Mesendoderm (in vitro differentiated cells): ENCODE data around the gene PRPF38B.

Source experiments
- DNase-seq: peaks from one replicate; pipeline ENCODE4 v3.0.0; 2013
- H2AK5ac ChIP-seq: 2 replicates; pipeline ENCODE4 v1.6.1; 2013; ENCODE audit warnings: low read length, inconsistent platforms
- H2BK120ac ChIP-seq: 2 replicates; pipeline ENCODE4 v1.6.1; 2013; ENCODE audit warnings: low read depth, mild to moderate bottlenecking, low read length, moderate library complexity, mixed read lengths
- H2BK15ac ChIP-seq: replicated peaks from 2 replicates; pipeline ENCODE4 v1.6.1; 2013; ENCODE audit warnings: low read depth, mild to moderate bottlenecking, moderate library complexity
- H2BK5ac ChIP-seq: 2 replicates; pipeline ENCODE4 v1.6.1; 2013; ENCODE audit warnings: low read length, inconsistent platforms
- H3K18ac ChIP-seq: 2 replicates; pipeline ENCODE4 v1.6.1; 2013; ENCODE audit warnings: mild to moderate bottlenecking, low read length, mixed read lengths
- H3K23ac ChIP-seq: one replicate; pipeline ENCODE4 v1.6.1; 2013; ENCODE audit warnings: low read length
- H3K27ac ChIP-seq: 2 replicates; pipeline ENCODE4 v1.5.1; 2013; ENCODE audit warnings: low read depth, mild to moderate bottlenecking, inconsistent platforms, low read length, moderate library complexity
- H3K27me3 ChIP-seq: 2 replicates; pipeline ENCODE4 v1.6.1; 2013; ENCODE audit warnings: low read length, control low read depth, mild to moderate bottlenecking, inconsistent platforms; ENCODE audit not compliant: insufficient read depth, poor library complexity
- H3K36me3 ChIP-seq: 2 replicates; pipeline ENCODE4 v1.6.1; 2013; ENCODE audit warnings: low read length, inconsistent platforms; ENCODE audit not compliant: control insufficient read depth, insufficient read depth
- H3K4ac ChIP-seq: one replicate; pipeline ENCODE4 v1.6.1; 2013; ENCODE audit warnings: low read depth, mild to moderate bottlenecking, low read length, moderate library complexity
- H3K4me1 ChIP-seq: 2 replicates; pipeline ENCODE4 v1.6.1; 2013; ENCODE audit warnings: low read depth, low read length, inconsistent platforms; ENCODE audit not compliant: control insufficient read depth
- H3K4me2 ChIP-seq: 2 replicates; pipeline ENCODE4 v1.6.1; 2013; ENCODE audit warnings: low read length
- H3K4me3 ChIP-seq: 2 replicates; pipeline ENCODE4 v1.5.1; 2013; ENCODE audit warnings: mild to moderate bottlenecking, low read length
- H3K56ac ChIP-seq: one replicate; pipeline ENCODE4 v1.6.1; 2013; ENCODE audit warnings: low read length
- H3K79me1 ChIP-seq: 2 replicates; pipeline ENCODE4 v1.6.1; 2013; ENCODE audit warnings: low read length, inconsistent platforms
- H3K79me2 ChIP-seq: 2 replicates; pipeline ENCODE4 v1.6.1; 2013; ENCODE audit warnings: mild to moderate bottlenecking, low read length; ENCODE audit not compliant: control insufficient read depth, insufficient read depth
- H3K9ac ChIP-seq: 2 replicates; pipeline ENCODE4 v1.6.1; 2013; ENCODE audit warnings: low read length, inconsistent platforms
- H4K5ac ChIP-seq: one replicate; pipeline ENCODE4 v1.6.1; 2013; ENCODE audit warnings: low read length
- H4K8ac ChIP-seq: one replicate; pipeline ENCODE4 v1.6.1; 2013; ENCODE audit warnings: low read depth, mild to moderate bottlenecking, control low read depth, low read length, moderate library complexity
- WGBS: extraction: QIAGEN DNeasy Blood & Tissue Kit; methylation state at CpG from one replicate; pipeline ENCODE4 v1.1.7; 2013; ENCODE audit warnings: low lambda C conversion rate, missing lambda C conversion rate; ENCODE audit not compliant: insufficient coverage; ENCODE audit errors: extremely low coverage; 5-methylcytosine and 5-hydroxymethylcytosine counted together

PRPF38B gene

GRCh38 chr1:108646648-108647269, 45.4 kb upstream of the PRPF38B start:
- Histone ChIP-seq H2AK5ac (no peak overlapping the region), H3K23ac (no peak overlapping the region), H3K18ac (no peak overlapping the region), H2BK5ac (no peak overlapping the region), H3K4me1 (peaks cover 6% of the 10 kb centered on the region), H3K9ac (no peak overlapping the region), H3K56ac (no peak overlapping the region), H2BK120ac (no peak overlapping the region), H3K36me3 (no peaks in the 10 kb centered on the region), H4K5ac (no peak overlapping the region), H3K79me1 (no peaks in the 10 kb centered on the region), H3K27me3 (no peaks in the 10 kb centered on the region), H3K27ac (no peak overlapping the region), H3K79me2 (no peaks in the 10 kb centered on the region), H2BK15ac (no peak overlapping the region), H3K4me2 (no peak overlapping the region), H3K4me3 (no peak overlapping the region), H4K8ac (no peak overlapping the region), H3K4ac (no peak overlapping the region)
- peak; percentile 28 for DNase-seq
- WGBS, result no CpG with 5 or more reads among the region's 11 CpGs

DNA sequence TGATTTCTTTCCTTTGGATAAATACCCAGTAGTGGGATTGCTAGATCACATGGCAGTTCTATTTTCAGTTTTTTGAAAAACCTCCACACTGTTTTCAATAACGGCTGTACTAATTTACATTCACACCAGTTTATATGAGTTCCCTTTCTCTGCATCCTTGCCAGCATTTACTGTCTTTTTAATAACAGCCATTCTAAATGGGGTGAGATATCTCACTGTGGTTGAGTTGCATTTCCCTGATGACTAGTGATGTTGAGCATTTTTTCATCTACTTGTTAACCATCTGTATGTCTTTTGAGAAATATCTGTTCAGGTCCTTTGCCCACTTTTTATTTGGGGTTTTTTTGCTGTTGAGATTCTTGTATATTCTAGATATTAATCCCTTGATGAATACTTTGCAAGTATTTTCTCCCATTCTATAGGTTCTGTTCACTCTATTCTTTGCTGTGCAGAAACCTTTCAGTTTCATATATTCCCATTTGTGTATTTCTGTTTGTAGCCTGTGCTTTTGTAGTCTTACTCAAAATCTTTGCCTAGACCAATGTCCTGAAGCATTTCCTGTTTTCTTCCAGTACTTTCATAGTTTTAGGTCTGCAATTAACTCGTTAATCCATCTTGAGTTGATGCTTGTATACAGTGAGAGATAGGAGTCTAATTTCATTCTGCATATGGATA, 38.5 kb upstream of the PRPF38B start:
- H2BK15ac ChIP-seq, result no peak overlapping the region
- WGBS, result no CpG with 5 or more reads among the region's 2 CpGs

GRCh38 chr1:108657356-108658080, 34.6 kb upstream of the PRPF38B start:
- H2BK5ac ChIP-seq, result no peak overlapping the region
- H3K4me2 ChIP-seq, result no peak overlapping the region
- no peak overlapping the region for H2BK15ac ChIP-seq
- no peak overlapping the region for H3K18ac ChIP-seq
- no peak overlapping the region for H3K23ac ChIP-seq
- no peak overlapping the region for H3K27ac ChIP-seq
- no CpG with 5 or more reads among the region's 5 CpGs for WGBS
- H4K5ac ChIP-seq, result no peak overlapping the region
- H2AK5ac ChIP-seq, result no peak overlapping the region
- H3K4ac ChIP-seq, result no peak overlapping the region
- H3K56ac ChIP-seq, result no peak overlapping the region
- no peak overlapping the region for H4K8ac ChIP-seq
- no peaks in the 10 kb centered on the region for H3K4me1 ChIP-seq
- H2BK120ac ChIP-seq, result no peak overlapping the region
- H3K79me1 ChIP-seq, result no peaks in the 10 kb centered on the region
- H3K27me3 ChIP-seq, result no peaks in the 10 kb centered on the region
- no peaks in the 10 kb centered on the region for H3K36me3 ChIP-seq
- H3K4me3 ChIP-seq, result no peak overlapping the region
- no peaks in the 10 kb centered on the region for H3K79me2 ChIP-seq
- DNase-seq, result no peak
- no peak overlapping the region for H3K9ac ChIP-seq

More for the DNA sequence above, 38.5 kb upstream of the PRPF38B start:
- H2AK5ac ChIP-seq, result no peak overlapping the region
- H2BK5ac ChIP-seq, result no peak overlapping the region
- no peaks in the 10 kb centered on the region for H3K36me3 ChIP-seq
- H3K79me1 ChIP-seq, result no peaks in the 10 kb centered on the region
- no peak overlapping the region for H3K4me2 ChIP-seq
- H3K18ac ChIP-seq, result no peak overlapping the region
- H3K27ac ChIP-seq, result no peak overlapping the region
- H3K56ac ChIP-seq, result no peak overlapping the region
- H3K79me2 ChIP-seq, result no peaks in the 10 kb centered on the region
- no peak overlapping the region for H4K8ac ChIP-seq
- H3K27me3 ChIP-seq, result no peaks in the 10 kb centered on the region
- no peak overlapping the region for H3K4ac ChIP-seq
- H3K4me3 ChIP-seq, result no peak overlapping the region
- no peak overlapping the region for H3K9ac ChIP-seq
- no peaks in the 10 kb centered on the region for H3K4me1 ChIP-seq
- H2BK120ac ChIP-seq, result no peak overlapping the region
- no peak overlapping the region for H3K23ac ChIP-seq
- no peak for DNase-seq
- H4K5ac ChIP-seq, result no peak overlapping the region

GRCh38 chr1:108661030-108661609, 31.0 kb upstream of the PRPF38B start, which contains the start of gene HENMT1:
TSS of gene HENMT1 (minus strand) at chr1:108661093. CDS start at chr1:108659884, 1,209 bp downstream.
- Histone ChIP-seq H3K27ac (no peak within 1 kb of the TSS), H3K23ac (peak within 1 kb of the TSS; percentile 89), H4K8ac (no peak within 1 kb of the TSS), H3K18ac (peak within 1 kb of the TSS; percentile 12), H3K79me2 (no peaks in the 10 kb centered on the region), H3K4ac (peak within 1 kb of the TSS; percentile 9), H4K5ac (peak within 1 kb of the TSS; percentile 56), H2AK5ac (no peak within 1 kb of the TSS), H2BK15ac (no peak within 1 kb of the TSS), H3K9ac (peak within 1 kb of the TSS; percentile 69), H2BK5ac (no peak within 1 kb of the TSS), H3K4me1 (no peaks in the 10 kb centered on the region), H3K4me3 (peak within 1 kb of the TSS; percentile 8), H3K36me3 (no peaks in the 10 kb centered on the region), H3K56ac (peak within 1 kb of the TSS; percentile 98), H3K4me2 (peak within 1 kb of the TSS; percentile 42), H3K79me1 (no peaks in the 10 kb centered on the region), H2BK120ac (no peak within 1 kb of the TSS), H3K27me3 (no peaks in the 10 kb centered on the region)
- no CpG with 5 or more reads among the region's 81 CpGs for WGBS
- DNase-seq, result peak; percentile 82

GRCh38 chr1:108663074-108663473, 29.0 kb upstream of the PRPF38B start:
- Histone ChIP-seq H2BK5ac (no peak overlapping the region), H4K8ac (no peak overlapping the region), H4K5ac (no peak overlapping the region), H3K27me3 (no peaks in the 10 kb centered on the region), H3K27ac (no peak overlapping the region), H2BK15ac (no peak overlapping the region), H2BK120ac (no peak overlapping the region), H2AK5ac (no peak overlapping the region), H3K18ac (no peak overlapping the region), H3K79me1 (no peaks in the 10 kb centered on the region), H3K56ac (no peak overlapping the region), H3K9ac (no peak overlapping the region), H3K79me2 (no peaks in the 10 kb centered on the region), H3K4me3 (no peak overlapping the region), H3K23ac (no peak overlapping the region), H3K4ac (no peak overlapping the region), H3K4me1 (no peaks in the 10 kb centered on the region), H3K36me3 (no peaks in the 10 kb centered on the region), H3K4me2 (no peak overlapping the region)
- WGBS, result no CpG with 5 or more reads among the region's 2 CpGs
- no peak for DNase-seq
